ENCODE measurements around the gene FGR.
"Not testable (repeated sequence)": the region's sequence is repeated elsewhere in the genome, so short reads cannot be mapped to it uniquely, and the experiment has no call there.

Gene FGR

DNA sequence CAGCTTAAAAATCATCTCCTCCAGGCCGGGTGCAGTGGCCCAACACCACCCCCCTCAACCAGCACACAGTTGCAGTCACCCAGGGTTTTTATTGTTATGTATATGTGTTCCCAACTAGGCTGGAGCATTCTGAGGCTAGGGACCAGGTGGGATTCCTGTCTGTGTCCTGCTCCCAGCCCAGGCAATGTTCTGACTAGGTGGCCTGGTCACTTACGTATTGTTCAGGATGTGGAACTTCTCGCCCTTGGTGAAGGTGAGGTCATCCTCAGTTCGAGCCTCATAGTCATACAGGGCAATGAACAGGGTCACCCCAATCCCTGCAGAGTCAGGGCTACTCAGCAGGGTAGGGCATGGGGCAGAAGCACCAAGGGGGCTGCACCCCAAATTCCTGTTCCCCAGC lies 12.2 kb downstream of the FGR start:
- no peaks in the 10 kb centered on the region for H3K9me3 Mint-ChIP-seq
- no peak overlapping the region for H3K4me3 Mint-ChIP-seq
- H3K27ac Mint-ChIP-seq: no peak overlapping the region
- no peaks in the 10 kb centered on the region for H3K36me3 Mint-ChIP-seq (ENCODE audit: low read depth)
- peaks cover 6% of the 10 kb centered on the region for H3K27me3 Mint-ChIP-seq (ENCODE audit: low read depth, poor library complexity)
- TF ChIP-seq CTCF (IDR thresholded peaks at IDR 0.05): no peak
- no peak for DNase-seq
- peaks cover 30% of the 10 kb centered on the region for H3K4me1 Mint-ChIP-seq

- no peak for TF ChIP-seq CTCF (IDR thresholded peaks at IDR 0.05)
- peaks cover 6% of the 10 kb centered on the region for H3K27me3 Mint-ChIP-seq (ENCODE audit: low read depth, poor library complexity)
- no peak for DNase-seq
- H3K36me3 Mint-ChIP-seq (ENCODE audit: low read depth): no peaks in the 10 kb centered on the region
- H3K27ac Mint-ChIP-seq: no peak overlapping the region
- peaks cover 30% of the 10 kb centered on the region for H3K4me1 Mint-ChIP-seq
- H3K9me3 Mint-ChIP-seq: no peaks in the 10 kb centered on the region
- H3K4me3 Mint-ChIP-seq: no peak overlapping the region
Measured at GRCh38 chr1:27621051-27621920, 13.7 kb downstream of the FGR start.

DNA sequence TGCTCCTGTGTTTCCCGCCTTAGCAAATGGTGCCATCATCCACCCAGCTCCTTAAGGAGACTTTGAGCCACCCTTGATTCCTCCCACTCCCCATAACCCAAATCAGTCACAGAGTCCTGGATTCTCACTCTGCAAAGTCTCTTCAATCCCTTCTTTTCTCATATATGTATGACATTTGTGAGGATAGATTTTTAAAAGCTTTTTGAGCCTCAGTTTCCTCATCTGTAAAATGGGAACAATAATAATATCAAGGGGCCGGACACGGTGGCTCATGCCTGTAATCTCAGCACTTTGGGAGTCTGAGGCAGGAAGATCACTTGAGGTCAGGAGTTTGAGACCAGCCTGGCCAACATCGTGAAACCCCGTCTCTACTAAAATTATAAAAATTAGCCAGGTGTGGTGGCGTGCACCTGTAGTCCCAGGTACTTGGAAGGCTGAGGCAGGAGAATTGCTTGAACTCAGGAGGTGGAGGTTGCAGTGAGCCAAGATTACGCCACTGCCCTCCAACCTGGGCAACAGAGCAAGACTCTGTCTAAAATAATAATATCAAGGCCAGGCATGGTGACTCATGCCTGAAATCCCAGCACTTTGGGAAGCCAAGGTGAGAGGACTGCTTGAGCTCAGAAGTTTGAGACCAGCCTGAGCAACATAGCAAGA lies 15.1 kb downstream of the FGR start:
- not testable (repeated sequence) for H3K36me3 Mint-ChIP-seq (ENCODE audit: low read depth); H3K27me3 Mint-ChIP-seq (ENCODE audit: low read depth, poor library complexity); H3K4me3 Mint-ChIP-seq; H3K9me3 Mint-ChIP-seq; DNase-seq
- H3K4me1 Mint-ChIP-seq: peaks cover 31% of the 10 kb centered on the region
- H3K27ac Mint-ChIP-seq: peak overlapping the region; percentile 34

- Mint-ChIP-seq H3K4me1 (peaks cover 43% of the 10 kb centered on the region), H3K27ac (peak overlapping the region; percentile 4)
- no peak for DNase-seq
Measured at GRCh38 chr1:27618341-27619082, 16.5 kb downstream of the FGR start.

GRCh38 chr1:27617420-27617819 lies 17.6 kb downstream of the FGR start:
- Mint-ChIP-seq H3K36me3 (ENCODE audit: low read depth) (no peaks in the 10 kb centered on the region), H3K4me1 (peaks cover 45% of the 10 kb centered on the region), H3K27me3 (ENCODE audit: low read depth, poor library complexity) (peaks cover 6% of the 10 kb centered on the region), H3K27ac (peak overlapping the region; percentile 73), H3K9me3 (no peaks in the 10 kb centered on the region), H3K4me3 (no peak overlapping the region)
- no peak for TF ChIP-seq CTCF (IDR thresholded peaks at IDR 0.05)
- no peak for DNase-seq

More at GRCh38 chr1:27618341-27619082, 16.5 kb downstream of the FGR start:
- H3K4me3 Mint-ChIP-seq: no peak overlapping the region
- H3K36me3 Mint-ChIP-seq (ENCODE audit: low read depth): no peaks in the 10 kb centered on the region
- TF ChIP-seq CTCF (IDR thresholded peaks at IDR 0.05): no peak
- no peaks in the 10 kb centered on the region for H3K9me3 Mint-ChIP-seq
- H3K27me3 Mint-ChIP-seq (ENCODE audit: low read depth, poor library complexity): peaks cover 6% of the 10 kb centered on the region

DNA sequence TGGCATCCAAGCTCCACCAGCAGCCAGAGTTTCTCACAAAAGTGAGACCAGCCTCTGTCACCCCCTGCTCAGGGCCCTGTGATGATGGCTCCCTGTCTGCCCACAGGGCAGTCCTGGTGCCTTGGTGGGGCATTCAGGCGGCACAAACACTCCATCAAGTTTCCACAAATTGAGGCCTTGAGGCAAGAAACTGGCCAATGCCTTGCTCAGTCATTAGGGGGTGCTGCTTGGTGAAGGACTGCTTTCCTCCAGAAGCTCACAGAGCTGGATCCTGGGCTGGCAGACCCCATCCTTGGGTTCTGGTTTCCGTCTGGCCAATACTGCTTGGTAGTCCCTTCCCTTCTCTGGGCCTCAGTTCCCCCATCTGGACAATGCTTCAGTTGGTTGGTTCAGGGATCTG lies 18.5 kb downstream of the FGR start:
- H3K9me3 Mint-ChIP-seq: no peaks in the 10 kb centered on the region
- no peak for TF ChIP-seq CTCF (IDR thresholded peaks at IDR 0.05)
- DNase-seq: no peak
- peak overlapping the region; percentile 18 for H3K4me3 Mint-ChIP-seq
- H3K27ac Mint-ChIP-seq: no peak overlapping the region
- H3K36me3 Mint-ChIP-seq (ENCODE audit: low read depth): no peaks in the 10 kb centered on the region
- H3K4me1 Mint-ChIP-seq: peaks cover 50% of the 10 kb centered on the region
- peaks cover 10% of the 10 kb centered on the region for H3K27me3 Mint-ChIP-seq (ENCODE audit: low read depth, poor library complexity)
